ENCODE measurements around the gene SOCS1.

The SOCS1 gene

DNA sequence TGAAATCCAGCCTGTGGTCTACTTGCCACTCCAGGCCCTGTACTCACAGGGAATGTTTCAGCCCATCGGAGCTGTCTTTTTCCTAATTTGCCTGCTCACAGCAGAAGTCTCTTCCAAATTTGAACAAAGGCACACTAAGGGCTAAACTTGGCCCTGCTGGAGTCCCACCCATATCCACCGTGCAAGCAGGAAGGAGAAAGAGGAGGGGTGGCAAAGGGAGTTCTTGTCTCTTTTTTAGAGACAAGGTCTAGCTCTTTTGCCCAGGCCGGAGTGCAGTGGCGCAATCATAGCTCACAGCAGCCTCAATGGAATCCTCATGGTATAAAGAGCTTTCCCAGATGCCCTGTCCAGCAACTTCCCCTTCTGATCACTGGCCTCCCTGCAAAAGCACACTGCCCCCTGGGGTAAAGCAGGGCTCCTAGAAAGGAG is 27.8 kb upstream of the SOCS1 start:
- no peak for DNase-seq

DNA sequence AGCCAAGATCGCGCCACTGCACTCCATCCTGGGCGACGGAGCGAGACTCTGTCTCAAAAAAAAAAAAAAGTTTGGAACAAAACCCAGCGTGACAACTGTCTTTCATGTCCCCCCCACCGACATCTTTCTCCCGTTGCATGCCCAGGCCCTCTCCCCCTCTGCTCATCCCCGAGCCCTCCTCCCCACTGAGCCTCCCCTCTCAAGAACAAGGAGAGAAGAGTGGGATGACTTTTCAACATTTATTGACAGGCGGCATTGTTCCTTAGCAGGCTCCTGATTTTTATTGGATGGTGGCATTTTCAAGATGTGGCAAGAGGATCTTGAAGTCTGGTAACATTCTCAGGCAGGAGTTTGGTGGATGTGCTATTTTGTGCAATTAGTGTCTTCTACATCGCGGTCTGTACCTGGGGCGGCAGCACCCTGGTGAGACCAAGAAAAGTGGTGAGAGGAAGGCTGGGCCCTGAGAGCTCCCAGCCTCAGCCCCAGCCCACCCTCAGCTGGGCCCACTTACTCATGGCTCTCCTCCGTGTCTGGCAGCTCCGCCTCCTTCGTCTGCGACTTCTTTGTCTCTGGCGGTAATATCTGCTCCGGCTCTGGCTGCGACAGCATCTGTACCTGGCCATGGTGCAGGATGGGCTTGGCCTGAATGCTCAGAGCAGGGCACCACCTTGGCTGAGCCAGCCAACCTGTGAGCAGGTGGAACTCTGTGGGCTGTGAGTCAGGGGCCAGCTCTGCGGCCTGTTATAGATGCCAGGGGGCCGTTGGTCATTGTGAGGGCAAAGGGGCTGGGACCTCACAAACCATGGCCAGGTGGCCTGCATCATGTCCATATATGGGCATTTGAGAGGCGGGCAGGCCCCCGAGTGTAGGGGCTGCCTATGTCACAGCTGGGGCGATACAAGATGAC is 24.9 kb upstream of the SOCS1 start, which contains the start of gene PRM1:
Gene PRM1, minus strand, starts transcription at position 715 of the 907 bp plus-strand sequence. Its CDS starts 92 bp downstream, at position 623.
- no peak for DNase-seq

DNA sequence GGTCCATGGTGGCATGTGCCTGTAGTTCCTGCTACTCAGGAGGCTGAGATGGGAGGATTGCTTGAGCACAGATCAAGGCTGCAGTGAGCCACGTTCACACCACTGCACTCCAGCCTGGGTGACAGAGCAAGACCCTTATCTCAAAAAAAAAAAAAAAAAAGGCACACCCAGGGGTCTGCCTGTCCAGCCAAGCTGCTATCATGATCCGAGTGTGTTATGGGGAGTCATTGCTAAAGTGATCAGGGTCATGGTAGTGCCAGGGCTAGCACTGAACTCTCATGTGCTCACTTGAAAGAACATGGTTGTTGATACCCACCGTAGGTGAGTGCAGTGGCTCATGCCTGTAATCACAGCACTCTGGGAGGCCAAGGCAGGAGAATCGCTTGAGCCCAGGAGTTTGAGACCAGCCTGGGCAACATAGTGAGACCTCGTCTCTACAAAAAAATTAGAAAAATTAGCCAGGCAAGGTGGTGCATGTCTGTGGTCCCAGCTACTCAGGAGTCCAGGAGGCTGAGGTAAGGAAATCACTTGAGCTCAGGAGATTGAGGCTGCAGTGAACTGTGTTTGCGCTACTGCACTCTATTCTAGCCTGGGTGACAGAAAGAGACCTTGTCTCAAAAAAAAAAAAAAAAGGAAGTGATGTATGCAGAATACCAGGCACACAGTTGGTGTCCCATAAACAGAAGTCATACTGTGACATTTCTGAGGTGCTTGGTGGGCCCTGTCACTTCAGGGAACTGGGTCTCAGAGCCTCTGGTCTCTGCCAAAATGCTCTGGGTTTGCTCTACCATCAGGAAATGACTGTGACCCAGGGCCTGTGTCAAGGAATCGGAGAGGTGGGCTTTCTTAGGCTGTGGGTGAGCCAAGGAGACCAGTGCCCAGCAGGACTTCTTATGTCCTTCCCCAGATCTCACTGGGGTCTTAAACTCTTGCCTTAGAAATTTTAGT is 23.0 kb upstream of the SOCS1 start:
- no peak for DNase-seq

DNA sequence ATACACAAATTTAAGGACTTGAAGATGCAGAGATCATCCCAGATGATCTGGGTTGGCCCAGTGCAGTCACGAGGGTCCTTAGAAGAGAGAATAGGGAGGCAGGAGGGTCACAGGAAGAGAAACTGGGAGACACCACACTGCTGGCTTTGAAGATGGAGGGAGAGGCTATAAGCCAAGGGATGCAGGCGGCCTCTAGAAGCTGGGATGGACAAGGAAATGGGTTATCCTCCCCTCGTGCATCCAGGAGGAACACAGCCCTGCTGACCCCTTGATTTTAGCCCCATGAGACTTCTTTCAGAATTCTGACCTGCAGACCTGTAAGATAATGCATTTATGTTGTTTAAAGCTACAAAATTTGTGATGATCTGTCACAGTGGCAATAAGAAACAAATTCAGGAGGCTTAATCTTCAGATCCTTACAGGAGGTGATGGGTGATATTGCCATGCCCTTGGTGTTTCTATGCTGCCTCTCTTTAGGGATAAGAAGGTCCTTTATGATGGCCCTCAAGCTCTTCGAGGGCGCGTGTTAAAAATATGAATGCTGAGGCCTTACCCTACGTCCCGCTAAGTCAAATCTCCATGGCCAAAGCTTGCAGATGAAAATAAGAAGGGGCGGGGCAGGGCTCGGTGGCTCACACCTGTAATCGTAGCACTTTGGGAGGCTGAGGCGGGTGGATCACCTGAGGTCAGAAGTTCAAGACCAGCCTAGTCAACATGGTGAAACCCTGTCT is 21.8 kb upstream of the SOCS1 start:
- DNase-seq, result no peak

DNA sequence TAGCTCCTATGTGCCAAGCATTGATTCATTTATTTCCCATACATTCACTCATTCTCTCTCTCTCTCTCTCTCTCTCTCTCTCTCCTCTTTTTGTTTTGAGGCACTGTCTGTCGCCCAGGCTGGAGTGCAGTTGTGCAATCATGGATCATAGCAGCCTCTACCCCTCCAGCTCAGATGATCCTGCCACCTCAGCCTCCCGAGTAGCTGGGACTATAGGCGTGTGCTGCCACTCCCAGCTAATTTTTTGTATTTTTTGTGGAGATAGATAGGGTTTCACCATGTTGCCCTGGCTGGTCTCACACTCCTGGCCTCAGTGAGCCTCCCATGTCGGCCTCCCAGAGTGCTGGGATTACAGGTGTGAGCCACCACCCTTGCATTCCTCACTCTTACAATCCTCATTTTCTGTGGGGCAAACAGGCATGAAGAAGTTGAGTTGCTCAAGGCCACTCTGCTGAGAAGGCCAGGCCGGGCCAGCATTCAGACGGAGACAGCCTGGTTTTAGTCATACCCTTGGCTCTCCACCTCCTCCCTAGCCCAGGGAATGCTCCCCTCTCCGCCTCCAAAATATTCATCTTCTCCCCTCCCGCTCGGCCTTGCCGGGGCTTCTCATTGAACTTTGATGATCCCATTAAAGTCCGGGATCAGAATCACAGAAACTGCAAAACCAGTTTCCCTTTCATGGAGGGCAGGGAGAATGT is 21.0 kb upstream of the SOCS1 start:
- no peak for DNase-seq

DNA sequence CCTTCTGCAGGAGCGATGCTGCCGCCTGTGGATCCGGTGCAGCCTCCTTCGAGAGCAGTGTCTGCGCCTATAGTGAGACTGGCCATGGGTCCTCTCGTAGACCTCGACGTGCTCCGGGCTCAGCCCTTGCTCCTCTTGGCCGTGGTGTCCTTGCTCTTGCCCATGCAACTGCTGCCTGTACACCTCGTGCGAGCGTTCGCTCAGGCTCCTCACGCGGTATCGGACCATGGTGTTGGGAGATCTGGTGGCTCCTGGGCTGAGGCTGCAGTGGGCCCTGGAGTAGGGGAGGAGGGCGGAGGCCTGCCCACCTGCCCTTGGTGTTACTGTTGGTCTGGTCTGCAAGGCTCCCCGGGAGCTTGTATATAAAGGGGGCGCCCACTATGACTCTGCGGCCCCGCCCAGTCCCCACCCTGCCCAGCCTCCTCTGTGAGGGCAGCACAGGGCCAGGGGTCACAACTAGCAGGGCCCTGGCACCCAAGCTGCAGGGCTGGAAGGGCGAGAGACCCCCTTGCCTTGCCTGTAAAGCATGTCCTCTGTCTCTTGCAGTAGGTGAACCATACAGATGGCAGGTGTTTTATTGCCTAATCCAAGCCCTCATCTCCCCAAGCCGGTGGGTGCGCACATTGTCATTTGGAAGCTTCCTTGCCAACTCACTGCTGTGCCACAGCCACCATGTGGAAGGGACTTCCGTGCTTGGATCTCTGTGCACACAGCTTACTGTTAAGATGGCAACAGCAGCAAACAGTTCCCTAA is 20.3 kb upstream of the SOCS1 start, which contains the start of gene PRM2:
Gene PRM2, minus strand, starts transcription at position 338 of the 753 bp plus-strand sequence. Its CDS starts 110 bp downstream, at position 228.
- DNase-seq, result no peak

DNA sequence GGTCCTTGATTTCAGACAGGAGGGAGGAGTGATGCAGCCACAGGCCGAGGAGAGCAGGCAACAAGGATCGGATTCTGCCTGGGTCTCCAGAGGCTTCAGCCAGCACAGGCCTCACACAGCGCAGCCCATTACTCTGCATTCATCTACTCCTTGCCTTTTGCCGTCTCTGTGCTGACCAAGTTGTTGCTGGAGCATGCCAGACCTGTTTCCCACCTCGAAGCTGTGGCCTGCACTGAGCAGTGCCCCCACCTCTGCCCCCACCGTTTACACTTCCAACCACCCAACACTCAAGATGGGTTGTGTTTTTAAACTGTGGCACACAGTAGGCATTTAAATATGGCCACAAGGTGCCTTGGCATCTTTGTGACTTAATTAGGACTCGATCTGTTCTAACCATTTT is 19.0 kb upstream of the SOCS1 start:
- DNase-seq, result no peak

DNA sequence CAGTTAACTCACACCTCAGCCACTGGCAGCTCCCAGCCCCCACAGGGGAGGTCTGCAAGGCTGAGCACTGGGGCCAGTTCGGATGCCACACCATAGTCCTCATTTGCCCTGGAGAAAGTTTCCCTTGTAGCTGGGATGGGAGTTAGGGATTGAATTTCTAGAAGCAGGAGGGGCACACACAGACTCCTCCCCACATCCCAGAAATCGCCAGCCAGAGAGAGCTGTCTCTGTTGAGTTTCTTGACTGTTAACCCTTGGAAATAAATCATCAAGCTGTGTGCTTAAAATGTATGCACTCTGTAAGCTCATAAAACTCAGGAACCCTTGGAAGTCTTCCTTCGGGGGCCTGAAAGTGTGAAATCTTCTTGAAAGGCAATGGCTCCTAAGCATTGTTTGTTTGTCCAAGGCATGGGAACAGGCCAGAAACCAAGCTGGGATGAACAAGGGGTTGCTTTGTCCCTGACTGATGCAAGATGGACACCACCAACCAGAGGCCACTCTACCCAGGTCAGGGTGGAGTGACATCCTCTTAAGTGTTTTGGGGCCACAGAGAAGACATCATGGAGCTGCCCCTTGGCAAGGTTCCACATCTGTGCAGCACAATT is 17.8 kb upstream of the SOCS1 start:
- no peak for DNase-seq

DNA sequence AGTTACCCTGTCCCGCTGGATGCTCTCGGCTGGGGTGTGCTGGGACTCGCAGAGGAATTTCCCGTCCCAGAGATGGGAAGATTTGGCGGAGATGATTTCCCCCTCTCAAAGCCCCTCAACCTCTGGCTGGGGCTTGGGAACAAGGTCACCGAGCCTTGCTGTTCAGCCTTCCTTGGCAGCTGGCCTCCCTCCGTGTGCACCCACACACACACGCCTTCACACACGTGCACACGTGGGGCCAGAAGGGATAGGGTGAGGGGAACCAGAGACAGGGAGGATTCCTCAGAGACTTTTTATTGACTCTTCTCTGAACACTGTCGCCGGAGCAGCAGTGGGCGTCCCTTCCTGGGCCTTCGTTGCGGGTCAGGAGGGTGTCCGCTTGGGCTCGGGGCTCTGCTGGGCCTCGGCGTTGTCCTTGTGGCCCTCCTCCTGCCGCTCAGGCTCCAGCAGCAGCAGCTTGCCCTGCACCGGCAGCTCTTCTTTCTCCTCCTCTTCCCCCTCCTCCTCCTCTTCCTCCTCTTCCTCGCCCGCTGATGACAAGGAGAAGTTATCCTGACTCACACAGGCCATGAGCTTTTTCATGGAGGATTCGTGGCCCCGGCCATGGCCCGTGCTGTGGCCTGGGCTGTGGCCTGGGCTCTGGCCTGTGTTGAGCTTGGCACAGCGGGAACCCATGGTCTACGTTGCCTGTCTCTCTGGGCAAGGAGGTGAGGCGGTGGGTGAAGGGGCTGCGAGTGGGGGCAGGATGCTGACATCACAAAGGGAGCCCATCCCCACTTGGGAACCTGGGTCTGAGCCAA is 17.1 kb upstream of the SOCS1 start, which contains the start of gene PRM3:
Gene PRM3, minus strand, starts transcription at position 709 of the 800 bp plus-strand sequence. Its CDS starts 34 bp downstream, at position 675.
- no peak for DNase-seq

DNA sequence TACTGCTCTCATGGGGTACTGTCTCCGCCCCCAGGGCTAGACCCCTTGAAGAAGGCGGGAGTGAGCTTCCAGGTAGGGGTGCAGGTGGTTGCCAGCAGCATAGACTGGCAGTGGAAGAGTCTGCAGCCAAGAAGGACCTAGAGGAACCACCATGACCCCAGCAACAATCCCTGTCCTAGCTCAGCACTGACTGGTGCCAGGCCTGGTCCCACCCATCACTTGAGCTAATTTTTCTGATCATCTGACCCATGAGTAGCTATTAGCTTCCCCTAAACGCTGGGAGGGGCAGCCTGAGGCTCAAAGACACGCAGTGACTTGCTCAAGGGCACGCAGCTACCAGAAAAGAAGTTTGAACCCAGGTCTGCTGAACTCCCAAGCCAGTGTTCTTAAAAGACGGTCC is 16.5 kb upstream of the SOCS1 start:
- DNase-seq, result no peak

DNA sequence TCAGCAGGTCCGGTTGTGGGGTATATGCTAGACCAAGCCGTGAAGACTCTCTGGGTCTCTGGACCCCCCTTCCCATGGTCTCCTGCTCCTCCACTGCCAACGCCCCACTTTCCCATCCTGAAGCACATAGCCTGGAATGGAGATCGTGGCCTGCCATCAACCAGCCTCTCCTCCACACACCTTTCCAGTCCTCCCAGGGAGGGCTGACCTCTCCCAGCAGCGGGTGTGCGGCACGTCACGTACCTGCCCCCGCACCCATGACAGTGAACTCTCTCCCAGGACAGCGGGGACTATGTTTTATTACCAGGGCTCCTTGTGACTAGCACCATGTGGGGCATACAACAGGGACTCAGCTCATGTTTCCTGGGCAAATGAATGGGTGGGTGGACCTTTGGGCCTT is 15.6 kb upstream of the SOCS1 start:
- no peak for DNase-seq

DNA sequence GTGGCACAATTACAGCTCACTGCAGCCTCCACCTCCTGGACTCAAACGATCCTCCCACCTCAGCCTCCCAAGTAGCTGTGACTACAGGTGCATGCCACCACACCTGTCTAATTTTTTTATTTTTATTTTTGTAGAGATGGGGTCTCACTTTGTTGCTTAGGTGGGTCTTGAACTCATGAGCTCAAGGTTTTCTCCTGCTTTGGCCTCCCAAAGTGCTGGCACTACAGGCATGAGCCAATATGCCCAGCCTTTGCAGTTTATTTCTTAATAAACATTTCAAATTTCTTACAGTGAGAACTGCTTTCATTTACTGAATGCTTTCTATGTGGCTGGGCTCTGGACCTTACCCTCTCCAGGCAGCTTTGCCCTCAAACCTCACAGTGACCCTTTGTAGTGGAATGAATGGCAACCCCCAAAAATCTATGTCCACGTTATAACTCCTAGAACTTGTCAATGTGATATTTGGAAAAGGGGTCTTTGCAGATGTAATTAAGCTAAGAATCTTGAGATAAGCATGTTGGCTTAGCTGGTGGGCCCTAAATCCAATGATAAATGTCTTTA is 14.7 kb upstream of the SOCS1 start:
- no peak for DNase-seq

DNA sequence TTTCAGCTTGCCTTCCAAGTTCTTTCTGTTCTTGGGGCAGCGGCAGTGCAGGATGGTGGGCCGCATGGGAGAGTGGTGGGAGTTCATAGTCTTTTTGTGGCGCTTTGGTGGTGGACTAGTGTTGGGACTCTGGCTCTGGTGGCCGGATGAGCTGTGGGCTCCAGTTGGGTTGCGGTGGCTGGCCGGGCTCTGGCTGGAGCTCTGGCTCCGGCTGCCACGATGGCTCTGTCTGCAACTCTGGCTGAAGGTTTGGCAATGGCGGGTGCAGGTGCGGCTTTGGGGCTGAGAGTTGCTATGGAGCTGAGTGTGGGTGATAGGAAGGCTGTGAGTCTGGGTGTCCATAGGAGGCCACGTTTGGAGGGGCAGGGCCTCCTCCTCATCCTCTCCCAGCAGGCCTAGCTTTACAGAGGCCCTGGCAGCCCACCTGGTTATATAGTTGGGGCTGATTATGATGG is 12.9 kb upstream of the SOCS1 start, which contains the start of gene TNP2:
Gene TNP2, minus strand, starts transcription at position 405 of the 455 bp plus-strand sequence. Its CDS starts 63 bp downstream, at position 342.
- DNase-seq, result no peak

DNA sequence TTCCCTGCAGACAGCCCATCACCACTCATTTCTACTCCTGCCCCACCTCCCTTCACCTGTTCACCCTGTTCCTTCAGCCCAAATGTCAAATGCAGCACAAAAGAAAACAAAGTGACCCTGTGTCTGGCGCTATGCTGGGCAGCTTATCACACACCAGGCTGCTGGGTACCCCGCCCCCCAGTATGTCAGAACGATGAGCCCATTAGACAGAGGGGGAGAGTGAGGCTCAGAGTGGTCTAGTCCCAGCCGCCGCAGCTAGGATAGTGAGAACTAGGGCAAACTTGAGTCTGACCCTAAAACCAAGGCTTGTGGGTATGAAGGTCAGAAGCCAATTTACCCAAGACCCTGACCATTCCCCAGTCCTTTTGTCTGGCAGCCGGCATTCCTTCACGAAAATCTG is 9.1 kb upstream of the SOCS1 start:
- no peak for DNase-seq

DNA sequence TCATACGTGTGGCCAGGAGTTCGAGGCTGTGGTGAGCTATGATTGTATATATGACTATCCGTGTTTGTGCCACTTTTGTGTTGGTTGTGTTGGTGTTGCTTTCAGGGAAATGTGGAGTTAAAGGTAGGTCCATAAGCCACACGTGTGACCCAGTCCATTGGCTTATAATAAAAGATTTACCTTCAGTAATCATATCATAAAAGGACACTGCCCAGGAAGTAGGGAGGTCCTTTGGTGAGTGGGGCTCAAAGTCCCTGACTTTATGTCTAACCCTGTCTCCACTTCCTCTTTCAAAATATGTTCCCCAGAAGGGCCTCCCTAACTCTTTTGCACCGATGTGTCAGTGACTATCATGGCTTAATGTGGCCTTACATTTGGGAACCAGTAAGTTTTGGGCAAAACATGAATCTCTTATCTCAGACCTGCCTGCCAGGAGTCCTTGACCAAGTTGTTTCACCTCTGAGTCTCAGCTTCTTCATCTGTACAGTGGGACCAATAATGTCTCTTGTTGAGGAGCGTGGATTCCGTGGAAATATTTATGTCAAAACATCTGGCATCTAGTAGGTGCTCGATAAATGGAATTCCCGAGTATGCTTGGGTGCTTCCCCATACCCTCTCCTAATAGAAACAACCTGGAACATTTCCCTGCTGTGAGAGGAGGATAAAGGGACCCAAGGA is 8.3 kb upstream of the SOCS1 start:
- DNase-seq, result no peak

DNA sequence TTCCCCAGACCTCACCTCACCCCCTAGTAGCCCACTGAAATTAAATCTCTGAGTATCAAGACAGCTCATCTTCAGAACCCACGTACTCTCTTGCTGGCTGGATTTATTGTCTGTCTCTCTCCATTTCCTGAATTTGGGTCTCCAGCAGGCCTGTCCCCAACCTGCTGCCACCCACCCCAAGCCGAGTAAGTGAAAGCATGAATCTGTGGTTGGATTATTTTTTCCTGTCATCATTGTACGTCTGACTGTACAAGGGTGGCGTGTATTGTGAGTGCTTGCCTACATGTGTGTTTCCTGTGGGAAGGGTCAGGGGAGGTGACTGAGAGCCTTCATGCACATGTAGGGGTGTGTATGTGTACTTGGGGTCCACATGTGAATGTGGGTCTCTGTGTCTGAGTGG is 7.7 kb upstream of the SOCS1 start:
- no peak for DNase-seq

DNA sequence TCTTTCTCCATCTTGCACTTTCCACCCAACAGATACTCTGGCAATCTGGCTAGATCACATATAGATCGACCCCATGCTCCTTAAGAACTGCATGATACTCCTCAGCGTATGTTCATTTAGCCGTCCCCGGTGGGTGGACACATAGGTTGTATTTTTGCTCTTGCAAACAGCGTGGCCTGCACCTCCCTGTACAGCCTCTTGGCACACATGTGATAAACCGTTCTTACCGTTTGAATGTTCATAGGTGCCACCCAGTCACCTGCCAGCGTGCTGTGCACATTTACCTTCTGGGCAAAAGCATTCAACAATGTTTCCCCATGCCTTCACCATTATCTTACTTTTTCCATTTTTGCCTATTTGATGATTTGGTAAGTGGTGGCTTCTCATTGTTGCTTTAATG is 6.9 kb upstream of the SOCS1 start:
- DNase-seq, result no peak

DNA sequence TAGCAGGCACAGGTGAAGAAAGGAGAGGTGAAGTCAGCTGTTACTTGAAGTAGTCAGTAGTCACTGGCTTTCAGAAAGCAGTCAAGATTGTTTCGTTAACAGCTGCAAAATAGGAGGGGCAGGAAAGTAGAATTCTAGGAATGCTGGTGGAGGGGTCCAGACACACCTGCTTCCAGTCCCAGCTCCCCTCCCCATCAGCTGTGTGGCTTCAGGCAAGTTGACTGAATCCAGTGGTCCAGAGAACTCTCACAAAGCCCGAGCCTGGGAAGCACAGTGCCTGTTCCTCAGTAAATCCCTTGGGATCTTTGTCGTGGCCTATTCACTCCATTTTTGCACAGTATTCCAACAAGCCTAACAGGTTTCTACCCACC is 4.6 kb upstream of the SOCS1 start:
- DNase-seq, result no peak

Measured in GOT3 (cell line).